NB4 (cell line): ENCODE data around the gene HMG20B.

Experiments
- DNase-seq: peaks from one replicate; pipeline ENCODE4 v3.0.0; 2010; ENCODE audit warnings: low read depth
- H3K4me3 ChIP-seq: one replicate; pipeline ENCODE4 v1.5.1; 2011; ENCODE audit warnings: mild to moderate bottlenecking, low read depth, low read length, moderate library complexity
- MAX ChIP-seq: IDR thresholded peaks from 2 replicates; pipeline ENCODE4 v1.6.1; 2011; ENCODE audit warnings: low read depth, low read length
- MYC ChIP-seq: IDR thresholded peaks from 2 replicates; pipeline ENCODE4 v1.6.1; 2011; ENCODE audit warnings: low read depth, low read length
- POLR2A ChIP-seq: IDR thresholded peaks from 2 replicates; pipeline ENCODE4 v1.6.1; 2011; ENCODE audit warnings: mild to moderate bottlenecking; ENCODE audit not compliant: insufficient read length; ENCODE audit errors: extremely low read depth
- TF ChIP-seq, protein P1 (sequence below): IDR thresholded peaks from one replicate; pipeline ENCODE4 v1.5.1; 2012; ENCODE audit warnings: low read depth, low read length

The HMG20B gene

DNA sequence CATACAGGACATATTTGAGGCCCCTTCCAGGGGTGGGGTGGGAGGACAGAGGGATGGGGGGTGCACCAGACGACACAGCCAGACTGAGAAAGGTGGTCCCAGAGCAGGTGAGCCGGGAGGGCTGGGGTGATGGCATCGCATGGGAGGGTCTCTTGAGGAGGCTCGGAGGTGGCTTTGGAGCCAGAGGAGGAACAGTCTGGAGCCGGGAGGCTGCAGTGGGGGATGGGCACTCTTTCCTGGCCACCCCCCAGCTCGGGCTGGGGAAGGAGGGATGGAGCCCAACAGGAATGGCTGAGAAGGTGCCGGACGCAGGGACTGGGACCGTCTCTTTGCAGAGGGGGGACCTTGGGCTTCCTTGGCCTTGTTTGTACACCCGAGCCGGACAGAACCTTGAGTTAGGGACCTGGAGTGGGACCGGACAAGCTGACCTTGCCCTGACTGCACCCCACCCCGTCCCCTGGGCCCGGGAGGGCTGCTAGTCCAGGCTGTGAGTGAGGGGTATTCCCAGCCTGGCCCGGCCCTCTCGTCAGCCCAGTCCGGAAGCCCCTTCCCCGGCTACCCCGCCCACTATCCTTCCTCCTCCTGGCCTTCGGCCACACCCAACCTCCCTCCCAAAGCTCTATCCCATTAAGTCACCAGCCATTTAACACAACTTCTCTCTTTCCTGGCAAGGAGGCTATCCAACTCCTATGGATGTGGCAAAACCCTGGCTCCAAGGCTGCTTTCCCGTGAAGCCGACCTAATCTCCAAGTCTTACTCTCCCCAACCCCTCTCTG is 34.7 kb downstream of the HMG20B start:
- TF ChIP-seq POLR2A = no peak
- no peak for TF ChIP-seq MAX
- TF ChIP-seq, protein P1, sequence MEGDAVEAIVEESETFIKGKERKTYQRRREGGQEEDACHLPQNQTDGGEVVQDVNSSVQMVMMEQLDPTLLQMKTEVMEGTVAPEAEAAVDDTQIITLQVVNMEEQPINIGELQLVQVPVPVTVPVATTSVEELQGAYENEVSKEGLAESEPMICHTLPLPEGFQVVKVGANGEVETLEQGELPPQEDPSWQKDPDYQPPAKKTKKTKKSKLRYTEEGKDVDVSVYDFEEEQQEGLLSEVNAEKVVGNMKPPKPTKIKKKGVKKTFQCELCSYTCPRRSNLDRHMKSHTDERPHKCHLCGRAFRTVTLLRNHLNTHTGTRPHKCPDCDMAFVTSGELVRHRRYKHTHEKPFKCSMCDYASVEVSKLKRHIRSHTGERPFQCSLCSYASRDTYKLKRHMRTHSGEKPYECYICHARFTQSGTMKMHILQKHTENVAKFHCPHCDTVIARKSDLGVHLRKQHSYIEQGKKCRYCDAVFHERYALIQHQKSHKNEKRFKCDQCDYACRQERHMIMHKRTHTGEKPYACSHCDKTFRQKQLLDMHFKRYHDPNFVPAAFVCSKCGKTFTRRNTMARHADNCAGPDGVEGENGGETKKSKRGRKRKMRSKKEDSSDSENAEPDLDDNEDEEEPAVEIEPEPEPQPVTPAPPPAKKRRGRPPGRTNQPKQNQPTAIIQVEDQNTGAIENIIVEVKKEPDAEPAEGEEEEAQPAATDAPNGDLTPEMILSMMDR = no peak
- no peak for TF ChIP-seq MYC
- peak; percentile 35 for DNase-seq
- H3K4me3 ChIP-seq = no peak overlapping the region

GRCh38 chr19:3608079-3608641 is 35.4 kb downstream of the HMG20B start:
- DNase-seq = peak; percentile 88
- H3K4me3 ChIP-seq = peak overlapping the region; percentile 36
- TF ChIP-seq MAX (peak; percentile 18; the same call in 1 of the 2 replicates), MYC (peak; percentile 66), POLR2A (no peak)
- TF ChIP-seq, protein P1 = no peak

- peak; percentile 90 for DNase-seq
- TF ChIP-seq MYC (peak; percentile 35; the same call in 1 of the 2 replicates), POLR2A (no peak)
- TF ChIP-seq, protein P1 = no peak
- no peak overlapping the region for H3K4me3 ChIP-seq
These were observed 36.1 kb downstream of the HMG20B start for GRCh38 chr19:3608750-3609322.

DNA sequence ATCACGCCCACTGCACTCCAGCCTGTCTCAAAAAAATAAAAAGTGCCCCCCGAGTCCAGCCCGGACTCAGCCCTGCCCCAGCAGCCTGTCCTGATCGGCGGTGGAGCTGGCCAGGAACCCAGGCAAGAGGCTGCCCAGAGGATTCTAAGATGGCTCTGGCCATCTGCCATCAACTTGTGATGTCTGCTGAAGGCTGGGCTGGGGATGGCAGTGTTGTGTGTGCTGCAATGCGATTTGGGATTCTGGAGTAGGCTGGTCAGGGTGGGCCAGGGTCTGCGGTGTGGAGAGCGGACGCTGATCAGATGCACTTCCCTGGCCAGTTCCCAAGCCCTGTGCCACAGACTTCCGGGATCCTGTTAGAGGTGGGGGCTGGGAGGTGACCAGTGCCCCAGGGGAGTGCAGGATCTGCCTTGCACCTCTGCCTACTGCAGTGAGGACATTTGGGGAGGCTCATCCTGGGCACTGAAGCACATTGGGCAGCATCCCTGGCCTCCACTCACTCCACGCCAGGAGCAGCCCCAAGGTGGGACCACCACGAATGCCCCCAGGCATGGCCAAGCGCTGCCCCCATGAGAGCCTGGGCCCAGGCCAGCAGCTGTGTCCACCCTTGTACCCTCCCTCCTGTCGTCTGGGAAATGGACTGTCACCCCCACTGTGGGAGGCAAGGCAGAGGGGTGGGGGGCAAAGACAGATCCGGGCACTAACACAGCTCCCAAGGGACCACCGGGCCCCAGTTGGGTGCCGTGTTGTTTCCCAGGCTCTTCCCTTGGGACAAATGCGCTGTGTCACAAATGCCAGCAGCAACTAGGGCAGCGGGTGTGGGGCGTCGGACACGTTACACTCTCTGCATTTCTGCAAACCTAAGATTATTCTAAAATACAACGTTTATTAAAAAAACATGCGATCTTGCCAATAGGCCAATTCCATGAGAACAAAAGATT is 37.3 kb downstream of the HMG20B start:
- DNase-seq = peak; percentile 38
- TF ChIP-seq, protein P1 = no peak
- no peak for TF ChIP-seq MYC
- TF ChIP-seq POLR2A = no peak
- TF ChIP-seq MAX = no peak
- no peak overlapping the region for H3K4me3 ChIP-seq

- no peak overlapping the region for H3K4me3 ChIP-seq
- no peak for TF ChIP-seq MAX
- no peak for TF ChIP-seq MYC
- DNase-seq = no peak
These were observed 38.3 kb downstream of the HMG20B start for GRCh38 chr19:3610745-3611717.
